ENCODE results near the gene NFIX. TPM values are rescaled to one million over a fixed set of nuclear protein-coding genes. Genes with fewer than 3 reads are reported as not detected.

Gene NFIX
- total and polyA plus RNA-seq, 2 of the 13 experiments (the other 11 are each of a cell fraction or from before 2014, with no cell fraction given), result 3.4 to 5.4 TPM

DNA sequence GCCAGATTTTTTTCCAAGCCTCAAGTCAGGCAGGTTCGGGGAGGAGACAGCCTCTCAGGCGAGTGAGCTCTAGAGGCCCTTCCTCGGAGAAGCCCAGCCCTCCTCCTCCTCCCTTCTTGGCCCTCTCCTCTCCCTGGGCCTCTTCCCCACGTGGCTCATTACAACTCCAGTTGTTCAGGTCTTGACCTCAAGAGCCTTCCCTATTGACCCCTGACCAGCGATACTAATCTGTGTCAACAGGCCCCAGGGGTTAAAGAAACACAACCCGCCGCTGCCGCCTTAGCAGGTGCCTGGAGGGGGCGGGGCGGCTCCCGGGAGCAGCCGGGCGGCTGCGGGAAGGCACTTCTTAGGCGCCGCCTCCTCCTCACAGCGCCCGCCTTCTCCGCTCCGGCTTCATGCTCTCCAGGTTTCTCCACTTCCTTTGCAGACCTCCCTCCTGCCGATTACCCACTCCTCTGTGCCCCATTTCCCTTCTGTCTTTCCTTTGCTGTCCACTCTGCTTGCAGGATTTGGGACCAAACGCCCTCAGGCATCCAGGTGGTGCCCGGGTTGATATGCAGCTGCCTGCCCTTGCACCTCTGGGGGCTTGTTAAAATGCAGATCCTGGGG lies 56.4 kb downstream of the NFIX start (continued):
- TF ChIP-seq, protein P1, sequence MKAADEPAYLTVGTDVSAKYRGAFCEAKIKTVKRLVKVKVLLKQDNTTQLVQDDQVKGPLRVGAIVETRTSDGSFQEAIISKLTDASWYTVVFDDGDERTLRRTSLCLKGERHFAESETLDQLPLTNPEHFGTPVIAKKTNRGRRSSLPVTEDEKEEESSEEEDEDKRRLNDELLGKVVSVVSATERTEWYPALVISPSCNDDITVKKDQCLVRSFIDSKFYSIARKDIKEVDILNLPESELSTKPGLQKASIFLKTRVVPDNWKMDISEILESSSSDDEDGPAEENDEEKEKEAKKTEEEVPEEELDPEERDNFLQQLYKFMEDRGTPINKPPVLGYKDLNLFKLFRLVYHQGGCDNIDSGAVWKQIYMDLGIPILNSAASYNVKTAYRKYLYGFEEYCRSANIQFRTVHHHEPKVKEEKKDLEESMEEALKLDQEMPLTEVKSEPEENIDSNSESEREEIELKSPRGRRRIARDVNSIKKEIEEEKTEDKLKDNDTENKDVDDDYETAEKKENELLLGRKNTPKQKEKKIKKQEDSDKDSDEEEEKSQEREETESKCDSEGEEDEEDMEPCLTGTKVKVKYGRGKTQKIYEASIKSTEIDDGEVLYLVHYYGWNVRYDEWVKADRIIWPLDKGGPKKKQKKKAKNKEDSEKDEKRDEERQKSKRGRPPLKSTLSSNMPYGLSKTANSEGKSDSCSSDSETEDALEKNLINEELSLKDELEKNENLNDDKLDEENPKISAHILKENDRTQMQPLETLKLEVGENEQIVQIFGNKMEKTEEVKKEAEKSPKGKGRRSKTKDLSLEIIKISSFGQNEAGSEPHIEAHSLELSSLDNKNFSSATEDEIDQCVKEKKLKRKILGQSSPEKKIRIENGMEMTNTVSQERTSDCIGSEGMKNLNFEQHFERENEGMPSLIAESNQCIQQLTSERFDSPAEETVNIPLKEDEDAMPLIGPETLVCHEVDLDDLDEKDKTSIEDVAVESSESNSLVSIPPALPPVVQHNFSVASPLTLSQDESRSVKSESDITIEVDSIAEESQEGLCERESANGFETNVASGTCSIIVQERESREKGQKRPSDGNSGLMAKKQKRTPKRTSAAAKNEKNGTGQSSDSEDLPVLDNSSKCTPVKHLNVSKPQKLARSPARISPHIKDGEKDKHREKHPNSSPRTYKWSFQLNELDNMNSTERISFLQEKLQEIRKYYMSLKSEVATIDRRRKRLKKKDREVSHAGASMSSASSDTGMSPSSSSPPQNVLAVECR (CRISPR knock-in tag; IDR thresholded peaks at IDR 0.05; ENCODE audit: borderline replicate concordance), result peak; percentile 62; the same call in 1 of the 2 replicates
- TF ChIP-seq, protein P2, sequence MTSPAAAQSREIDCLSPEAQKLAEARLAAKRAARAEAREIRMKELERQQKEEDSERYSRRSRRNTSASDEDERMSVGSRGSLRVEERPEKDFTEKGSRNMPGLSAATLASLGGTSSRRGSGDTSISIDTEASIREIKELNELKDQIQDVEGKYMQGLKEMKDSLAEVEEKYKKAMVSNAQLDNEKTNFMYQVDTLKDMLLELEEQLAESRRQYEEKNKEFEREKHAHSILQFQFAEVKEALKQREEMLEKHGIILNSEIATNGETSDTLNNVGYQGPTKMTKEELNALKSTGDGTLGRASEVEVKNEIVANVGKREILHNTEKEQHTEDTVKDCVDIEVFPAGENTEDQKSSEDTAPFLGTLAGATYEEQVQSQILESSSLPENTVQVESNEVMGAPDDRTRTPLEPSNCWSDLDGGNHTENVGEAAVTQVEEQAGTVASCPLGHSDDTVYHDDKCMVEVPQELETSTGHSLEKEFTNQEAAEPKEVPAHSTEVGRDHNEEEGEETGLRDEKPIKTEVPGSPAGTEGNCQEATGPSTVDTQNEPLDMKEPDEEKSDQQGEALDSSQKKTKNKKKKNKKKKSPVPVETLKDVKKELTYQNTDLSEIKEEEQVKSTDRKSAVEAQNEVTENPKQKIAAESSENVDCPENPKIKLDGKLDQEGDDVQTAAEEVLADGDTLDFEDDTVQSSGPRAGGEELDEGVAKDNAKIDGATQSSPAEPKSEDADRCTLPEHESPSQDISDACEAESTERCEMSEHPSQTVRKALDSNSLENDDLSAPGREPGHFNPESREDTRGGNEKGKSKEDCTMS (CRISPR knock-in tag; conservative IDR thresholded peaks at IDR 0.05), result no peak
- TF ChIP-seq SMAD1 (CRISPR knock-in tag; IDR thresholded peaks at IDR 0.05; ENCODE audit: borderline replicate concordance, low read depth) (no peak), NR2F1 (CRISPR knock-in tag; IDR thresholded peaks at IDR 0.05) (peak; percentile 95 to 99), DMAP1 (CRISPR knock-in tag; IDR thresholded peaks at IDR 0.05) (peak; percentile 57; the same call in 1 of the 2 replicates), ZNF589 (CRISPR knock-in tag; conservative IDR thresholded peaks at IDR 0.05) (no peak), MZF1 (CRISPR knock-in tag; IDR thresholded peaks at IDR 0.05; ENCODE audit: borderline replicate concordance) (no peak), ZNF292 (CRISPR knock-in tag; IDR thresholded peaks at IDR 0.05; ENCODE audit: borderline replicate concordance, low read depth) (no peak)
- TF ChIP-seq, protein P3, sequence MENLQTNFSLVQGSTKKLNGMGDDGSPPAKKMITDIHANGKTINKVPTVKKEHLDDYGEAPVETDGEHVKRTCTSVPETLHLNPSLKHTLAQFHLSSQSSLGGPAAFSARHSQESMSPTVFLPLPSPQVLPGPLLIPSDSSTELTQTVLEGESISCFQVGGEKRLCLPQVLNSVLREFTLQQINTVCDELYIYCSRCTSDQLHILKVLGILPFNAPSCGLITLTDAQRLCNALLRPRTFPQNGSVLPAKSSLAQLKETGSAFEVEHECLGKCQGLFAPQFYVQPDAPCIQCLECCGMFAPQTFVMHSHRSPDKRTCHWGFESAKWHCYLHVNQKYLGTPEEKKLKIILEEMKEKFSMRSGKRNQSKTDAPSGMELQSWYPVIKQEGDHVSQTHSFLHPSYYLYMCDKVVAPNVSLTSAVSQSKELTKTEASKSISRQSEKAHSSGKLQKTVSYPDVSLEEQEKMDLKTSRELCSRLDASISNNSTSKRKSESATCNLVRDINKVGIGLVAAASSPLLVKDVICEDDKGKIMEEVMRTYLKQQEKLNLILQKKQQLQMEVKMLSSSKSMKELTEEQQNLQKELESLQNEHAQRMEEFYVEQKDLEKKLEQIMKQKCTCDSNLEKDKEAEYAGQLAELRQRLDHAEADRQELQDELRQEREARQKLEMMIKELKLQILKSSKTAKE (CRISPR knock-in tag; IDR thresholded peaks at IDR 0.05; ENCODE audit: borderline replicate concordance), result peak; percentile 88
- TF ChIP-seq, protein P4, sequence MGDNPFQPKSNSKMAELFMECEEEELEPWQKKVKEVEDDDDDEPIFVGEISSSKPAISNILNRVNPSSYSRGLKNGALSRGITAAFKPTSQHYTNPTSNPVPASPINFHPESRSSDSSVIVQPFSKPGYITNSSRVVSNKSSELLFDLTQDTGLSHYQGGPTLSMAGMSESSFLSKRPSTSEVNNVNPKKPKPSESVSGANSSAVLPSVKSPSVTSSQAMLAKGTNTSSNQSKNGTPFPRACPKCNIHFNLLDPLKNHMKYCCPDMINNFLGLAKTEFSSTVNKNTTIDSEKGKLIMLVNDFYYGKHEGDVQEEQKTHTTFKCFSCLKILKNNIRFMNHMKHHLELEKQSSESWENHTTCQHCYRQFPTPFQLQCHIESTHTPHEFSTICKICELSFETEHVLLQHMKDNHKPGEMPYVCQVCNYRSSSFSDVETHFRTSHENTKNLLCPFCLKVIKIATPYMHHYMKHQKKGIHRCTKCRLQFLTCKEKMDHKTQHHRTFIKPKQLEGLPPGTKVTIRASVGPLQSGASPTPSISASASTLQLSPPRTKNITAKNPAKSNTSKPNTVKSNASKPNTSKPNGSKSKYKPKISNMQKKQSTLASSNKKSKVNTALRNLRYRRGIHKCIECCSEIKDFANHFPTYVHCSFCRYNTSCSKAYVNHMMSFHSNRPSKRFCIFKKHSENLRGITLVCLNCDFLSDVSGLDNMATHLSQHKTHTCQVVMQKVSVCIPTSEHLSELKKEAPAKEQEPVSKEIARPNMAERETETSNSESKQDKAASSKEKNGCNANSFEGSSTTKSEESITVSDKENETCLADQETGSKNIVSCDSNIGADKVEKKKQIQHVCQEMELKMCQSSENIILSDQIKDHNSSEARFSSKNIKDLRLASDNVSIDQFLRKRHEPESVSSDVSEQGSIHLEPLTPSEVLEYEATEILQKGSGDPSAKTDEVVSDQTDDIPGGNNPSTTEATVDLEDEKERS (CRISPR knock-in tag; IDR thresholded peaks at IDR 0.05), result 0 out of 2 replicates have a peak, but pooled peaks have one; percentile 20
- TF ChIP-seq, protein P5, sequence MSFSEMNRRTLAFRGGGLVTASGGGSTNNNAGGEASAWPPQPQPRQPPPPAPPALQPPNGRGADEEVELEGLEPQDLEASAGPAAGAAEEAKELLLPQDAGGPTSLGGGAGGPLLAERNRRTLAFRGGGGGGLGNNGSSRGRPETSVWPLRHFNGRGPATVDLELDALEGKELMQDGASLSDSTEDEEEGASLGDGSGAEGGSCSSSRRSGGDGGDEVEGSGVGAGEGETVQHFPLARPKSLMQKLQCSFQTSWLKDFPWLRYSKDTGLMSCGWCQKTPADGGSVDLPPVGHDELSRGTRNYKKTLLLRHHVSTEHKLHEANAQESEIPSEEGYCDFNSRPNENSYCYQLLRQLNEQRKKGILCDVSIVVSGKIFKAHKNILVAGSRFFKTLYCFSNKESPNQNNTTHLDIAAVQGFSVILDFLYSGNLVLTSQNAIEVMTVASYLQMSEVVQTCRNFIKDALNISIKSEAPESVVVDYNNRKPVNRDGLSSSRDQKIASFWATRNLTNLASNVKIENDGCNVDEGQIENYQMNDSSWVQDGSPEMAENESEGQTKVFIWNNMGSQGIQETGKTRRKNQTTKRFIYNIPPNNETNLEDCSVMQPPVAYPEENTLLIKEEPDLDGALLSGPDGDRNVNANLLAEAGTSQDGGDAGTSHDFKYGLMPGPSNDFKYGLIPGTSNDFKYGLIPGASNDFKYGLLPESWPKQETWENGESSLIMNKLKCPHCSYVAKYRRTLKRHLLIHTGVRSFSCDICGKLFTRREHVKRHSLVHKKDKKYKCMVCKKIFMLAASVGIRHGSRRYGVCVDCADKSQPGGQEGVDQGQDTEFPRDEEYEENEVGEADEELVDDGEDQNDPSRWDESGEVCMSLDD (CRISPR knock-in tag; IDR thresholded peaks at IDR 0.05; ENCODE audit: borderline replicate concordance), result no peak
